Measurements from ENCODE around the gene CDKN2AIPNL.
"Not testable (repeated sequence)": the region's sequence is repeated elsewhere in the genome, so short reads cannot be mapped to it uniquely, and the experiment has no call there.

The CDKN2AIPNL gene

GRCh38 chr5:134432174-134432573 is 20.5 kb upstream of the CDKN2AIPNL start:
- H3K4me3 ChIP-seq (ENCODE audit: low read length) = no peak overlapping the region
- DNase-seq (ENCODE audit: low read depth) = no peak
- TF ChIP-seq CTCF (conservative IDR thresholded peaks at IDR 0.05; ENCODE audit: low read length) = no peak

GRCh38 chr5:134430001-134430569 is 18.4 kb upstream of the CDKN2AIPNL start:
- H3K4me3 ChIP-seq (ENCODE audit: low read length) = no peak overlapping the region
- TF ChIP-seq CTCF (conservative IDR thresholded peaks at IDR 0.05; ENCODE audit: low read length) = no peak

GRCh38 chr5:134427540-134428041 is 15.9 kb upstream of the CDKN2AIPNL start:
- DNase-seq (ENCODE audit: low read depth) = no peak
- no peak for TF ChIP-seq CTCF (conservative IDR thresholded peaks at IDR 0.05; ENCODE audit: low read length)
- no peak overlapping the region for H3K4me3 ChIP-seq (ENCODE audit: low read length)

More at GRCh38 chr5:134430001-134430569, 18.4 kb upstream of the CDKN2AIPNL start:
- no peak for DNase-seq (ENCODE audit: low read depth)

- TF ChIP-seq CTCF (conservative IDR thresholded peaks at IDR 0.05; ENCODE audit: low read length) = no peak
- no peak for DNase-seq (ENCODE audit: low read depth)
- no peak overlapping the region for H3K4me3 ChIP-seq (ENCODE audit: low read length)
Observed at GRCh38 chr5:134426361-134426760, 14.7 kb upstream of the CDKN2AIPNL start.

GRCh38 chr5:134423376-134423775 is 11.7 kb upstream of the CDKN2AIPNL start:
- TF ChIP-seq CTCF (conservative IDR thresholded peaks at IDR 0.05; ENCODE audit: low read length) = no peak
- H3K4me3 ChIP-seq (ENCODE audit: low read length) = no peak overlapping the region
- DNase-seq (ENCODE audit: low read depth) = no peak

GRCh38 chr5:134422791-134423365 is 11.2 kb upstream of the CDKN2AIPNL start:
- DNase-seq (ENCODE audit: low read depth) = no peak
- H3K4me3 ChIP-seq (ENCODE audit: low read length) = no peak overlapping the region
- no peak for TF ChIP-seq CTCF (conservative IDR thresholded peaks at IDR 0.05; ENCODE audit: low read length)

GRCh38 chr5:134421038-134421437 is 9.4 kb upstream of the CDKN2AIPNL start:
- not testable (repeated sequence) for H3K4me3 ChIP-seq (ENCODE audit: low read length); DNase-seq (ENCODE audit: low read depth)
